ENCODE results near the gene ANKHD1. TPM values are rescaled to one million over a fixed set of nuclear protein-coding genes. Genes with fewer than 3 reads are reported as not detected.

Gene ANKHD1
- total and polyA plus RNA-seq, 9 of the 15 experiments (the other 6 are each of a cell fraction or from before 2014, with no cell fraction given) = 38.9 to 138 (median 78.7) TPM

DNA sequence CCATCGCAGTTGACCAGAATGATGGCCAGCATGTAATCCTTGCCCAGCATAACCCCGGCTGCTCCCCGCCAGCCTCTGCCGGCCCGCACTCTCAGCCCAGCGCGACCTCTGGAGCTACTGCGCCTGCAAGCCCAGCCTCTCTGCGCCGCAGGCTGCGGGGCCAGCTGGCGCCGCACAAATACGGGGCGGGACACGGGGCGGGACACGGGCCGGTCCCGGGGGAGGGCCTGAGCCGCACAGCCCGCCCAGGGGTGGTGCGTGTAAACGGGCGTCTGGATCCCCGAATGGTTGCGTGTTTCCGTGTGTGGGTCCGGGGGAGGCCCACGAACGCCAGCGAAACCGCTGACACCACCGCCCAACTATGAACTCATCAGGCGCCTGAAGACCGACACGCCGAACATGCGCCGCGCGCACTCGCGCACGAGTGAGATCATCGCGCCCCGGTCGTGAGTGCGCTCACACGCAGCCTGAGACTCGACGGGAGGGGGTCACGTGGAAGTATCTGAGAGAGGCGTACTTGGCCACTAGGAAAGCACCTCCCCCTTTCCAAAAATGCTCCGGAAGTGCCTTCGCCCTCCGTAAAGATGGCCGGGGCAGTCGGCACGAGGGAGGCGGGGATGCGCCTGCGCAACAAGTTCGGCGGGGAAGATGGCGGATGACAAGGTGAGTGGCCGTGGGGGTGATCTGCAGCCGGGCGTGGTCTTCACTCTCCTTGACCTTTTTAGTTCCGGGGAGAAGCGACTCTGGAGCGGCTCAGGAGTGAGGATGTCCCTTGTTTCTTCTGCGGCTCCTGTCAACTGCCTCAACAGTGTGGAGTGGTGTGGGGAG is 162.8 kb downstream of the ANKHD1 start, which contains the start of the genes APBB3 and SLC35A4 (continued):
- TF ChIP-seq, protein P1, sequence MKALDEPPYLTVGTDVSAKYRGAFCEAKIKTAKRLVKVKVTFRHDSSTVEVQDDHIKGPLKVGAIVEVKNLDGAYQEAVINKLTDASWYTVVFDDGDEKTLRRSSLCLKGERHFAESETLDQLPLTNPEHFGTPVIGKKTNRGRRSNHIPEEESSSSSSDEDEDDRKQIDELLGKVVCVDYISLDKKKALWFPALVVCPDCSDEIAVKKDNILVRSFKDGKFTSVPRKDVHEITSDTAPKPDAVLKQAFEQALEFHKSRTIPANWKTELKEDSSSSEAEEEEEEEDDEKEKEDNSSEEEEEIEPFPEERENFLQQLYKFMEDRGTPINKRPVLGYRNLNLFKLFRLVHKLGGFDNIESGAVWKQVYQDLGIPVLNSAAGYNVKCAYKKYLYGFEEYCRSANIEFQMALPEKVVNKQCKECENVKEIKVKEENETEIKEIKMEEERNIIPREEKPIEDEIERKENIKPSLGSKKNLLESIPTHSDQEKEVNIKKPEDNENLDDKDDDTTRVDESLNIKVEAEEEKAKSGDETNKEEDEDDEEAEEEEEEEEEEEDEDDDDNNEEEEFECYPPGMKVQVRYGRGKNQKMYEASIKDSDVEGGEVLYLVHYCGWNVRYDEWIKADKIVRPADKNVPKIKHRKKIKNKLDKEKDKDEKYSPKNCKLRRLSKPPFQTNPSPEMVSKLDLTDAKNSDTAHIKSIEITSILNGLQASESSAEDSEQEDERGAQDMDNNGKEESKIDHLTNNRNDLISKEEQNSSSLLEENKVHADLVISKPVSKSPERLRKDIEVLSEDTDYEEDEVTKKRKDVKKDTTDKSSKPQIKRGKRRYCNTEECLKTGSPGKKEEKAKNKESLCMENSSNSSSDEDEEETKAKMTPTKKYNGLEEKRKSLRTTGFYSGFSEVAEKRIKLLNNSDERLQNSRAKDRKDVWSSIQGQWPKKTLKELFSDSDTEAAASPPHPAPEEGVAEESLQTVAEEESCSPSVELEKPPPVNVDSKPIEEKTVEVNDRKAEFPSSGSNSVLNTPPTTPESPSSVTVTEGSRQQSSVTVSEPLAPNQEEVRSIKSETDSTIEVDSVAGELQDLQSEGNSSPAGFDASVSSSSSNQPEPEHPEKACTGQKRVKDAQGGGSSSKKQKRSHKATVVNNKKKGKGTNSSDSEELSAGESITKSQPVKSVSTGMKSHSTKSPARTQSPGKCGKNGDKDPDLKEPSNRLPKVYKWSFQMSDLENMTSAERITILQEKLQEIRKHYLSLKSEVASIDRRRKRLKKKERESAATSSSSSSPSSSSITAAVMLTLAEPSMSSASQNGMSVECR (CRISPR knock-in tag; IDR thresholded peaks at IDR 0.05) = peak; percentile 96
- TF ChIP-seq SMARCA5 (IDR thresholded peaks at IDR 0.05) (no peak), ZEB2 (IDR thresholded peaks at IDR 0.05) (no peak), CBFA2T3 (IDR thresholded peaks at IDR 0.05) (no peak), PHB2 (IDR thresholded peaks at IDR 0.05; ENCODE audit: low read depth) (no peak), ZNF79 (CRISPR knock-in tag; IDR thresholded peaks at IDR 0.05; ENCODE audit: low read depth) (no peak), ZNF253 (CRISPR knock-in tag; conservative IDR thresholded peaks at IDR 0.05) (no peak), RBM25 (IDR thresholded peaks at IDR 0.05; ENCODE audit: low read depth, low read length, severe bottlenecking) (no peak), TEAD2 (tag; IDR thresholded peaks at IDR 0.05) (no peak), CEBPB (tag; IDR thresholded peaks at IDR 0.05) (peak; percentile 20; the same call in 1 of the 2 replicates), TEAD4 (IDR thresholded peaks at IDR 0.05; ENCODE audit: low read length) (peak; percentile 41), TEAD4 (CRISPR knock-in tag; IDR thresholded peaks at IDR 0.05; ENCODE audit: borderline replicate concordance) (no peak), ARID2 (IDR thresholded peaks at IDR 0.05) (no peak), STAT5B (CRISPR knock-in tag; IDR thresholded peaks at IDR 0.05) (no peak), TBP (optimal IDR thresholded peaks at IDR 0.05; ENCODE audit: low read depth, low read length) (peak; percentile 81), NR1H2 (CRISPR knock-in tag; IDR thresholded peaks at IDR 0.05) (0 out of 2 replicates have a peak, but pooled peaks have one; percentile 58), ZNF347 (CRISPR knock-in tag; IDR thresholded peaks at IDR 0.05; ENCODE audit: low read depth) (no peak), ZNF507 (tag; conservative IDR thresholded peaks at IDR 0.05) (no peak)
- TF ChIP-seq, protein P2, sequence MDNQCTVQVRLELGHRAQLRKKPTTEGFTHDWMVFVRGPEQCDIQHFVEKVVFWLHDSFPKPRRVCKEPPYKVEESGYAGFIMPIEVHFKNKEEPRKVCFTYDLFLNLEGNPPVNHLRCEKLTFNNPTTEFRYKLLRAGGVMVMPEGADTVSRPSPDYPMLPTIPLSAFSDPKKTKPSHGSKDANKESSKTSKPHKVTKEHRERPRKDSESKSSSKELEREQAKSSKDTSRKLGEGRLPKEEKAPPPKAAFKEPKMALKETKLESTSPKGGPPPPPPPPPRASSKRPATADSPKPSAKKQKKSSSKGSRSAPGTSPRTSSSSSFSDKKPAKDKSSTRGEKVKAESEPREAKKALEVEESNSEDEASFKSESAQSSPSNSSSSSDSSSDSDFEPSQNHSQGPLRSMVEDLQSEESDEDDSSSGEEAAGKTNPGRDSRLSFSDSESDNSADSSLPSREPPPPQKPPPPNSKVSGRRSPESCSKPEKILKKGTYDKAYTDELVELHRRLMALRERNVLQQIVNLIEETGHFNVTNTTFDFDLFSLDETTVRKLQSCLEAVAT (IDR thresholded peaks at IDR 0.05) = peak; percentile 21 to 77; a peak in 2 of 4 replicates
- TF ChIP-seq, protein P3, sequence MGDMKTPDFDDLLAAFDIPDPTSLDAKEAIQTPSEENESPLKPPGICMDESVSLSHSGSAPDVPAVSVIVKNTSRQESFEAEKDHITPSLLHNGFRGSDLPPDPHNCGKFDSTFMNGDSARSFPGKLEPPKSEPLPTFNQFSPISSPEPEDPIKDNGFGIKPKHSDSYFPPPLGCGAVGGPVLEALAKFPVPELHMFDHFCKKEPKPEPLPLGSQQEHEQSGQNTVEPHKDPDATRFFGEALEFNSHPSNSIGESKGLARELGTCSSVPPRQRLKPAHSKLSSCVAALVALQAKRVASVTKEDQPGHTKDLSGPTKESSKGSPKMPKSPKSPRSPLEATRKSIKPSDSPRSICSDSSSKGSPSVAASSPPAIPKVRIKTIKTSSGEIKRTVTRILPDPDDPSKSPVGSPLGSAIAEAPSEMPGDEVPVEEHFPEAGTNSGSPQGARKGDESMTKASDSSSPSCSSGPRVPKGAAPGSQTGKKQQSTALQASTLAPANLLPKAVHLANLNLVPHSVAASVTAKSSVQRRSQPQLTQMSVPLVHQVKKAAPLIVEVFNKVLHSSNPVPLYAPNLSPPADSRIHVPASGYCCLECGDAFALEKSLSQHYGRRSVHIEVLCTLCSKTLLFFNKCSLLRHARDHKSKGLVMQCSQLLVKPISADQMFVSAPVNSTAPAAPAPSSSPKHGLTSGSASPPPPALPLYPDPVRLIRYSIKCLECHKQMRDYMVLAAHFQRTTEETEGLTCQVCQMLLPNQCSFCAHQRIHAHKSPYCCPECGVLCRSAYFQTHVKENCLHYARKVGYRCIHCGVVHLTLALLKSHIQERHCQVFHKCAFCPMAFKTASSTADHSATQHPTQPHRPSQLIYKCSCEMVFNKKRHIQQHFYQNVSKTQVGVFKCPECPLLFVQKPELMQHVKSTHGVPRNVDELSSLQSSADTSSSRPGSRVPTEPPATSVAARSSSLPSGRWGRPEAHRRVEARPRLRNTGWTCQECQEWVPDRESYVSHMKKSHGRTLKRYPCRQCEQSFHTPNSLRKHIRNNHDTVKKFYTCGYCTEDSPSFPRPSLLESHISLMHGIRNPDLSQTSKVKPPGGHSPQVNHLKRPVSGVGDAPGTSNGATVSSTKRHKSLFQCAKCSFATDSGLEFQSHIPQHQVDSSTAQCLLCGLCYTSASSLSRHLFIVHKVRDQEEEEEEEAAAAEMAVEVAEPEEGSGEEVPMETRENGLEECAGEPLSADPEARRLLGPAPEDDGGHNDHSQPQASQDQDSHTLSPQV (IDR thresholded peaks at IDR 0.05) = peak; percentile 70
